NCI-H2227 treated with DMSO at 0.1 percent for 48 hours (cell line): ENCODE data around the gene HENMT1.

Experiments
- DNase-seq: peaks from one replicate; lab custom pipeline; 2025; lab: John Stamatoyannopoulos, UW

HENMT1 gene

DNA sequence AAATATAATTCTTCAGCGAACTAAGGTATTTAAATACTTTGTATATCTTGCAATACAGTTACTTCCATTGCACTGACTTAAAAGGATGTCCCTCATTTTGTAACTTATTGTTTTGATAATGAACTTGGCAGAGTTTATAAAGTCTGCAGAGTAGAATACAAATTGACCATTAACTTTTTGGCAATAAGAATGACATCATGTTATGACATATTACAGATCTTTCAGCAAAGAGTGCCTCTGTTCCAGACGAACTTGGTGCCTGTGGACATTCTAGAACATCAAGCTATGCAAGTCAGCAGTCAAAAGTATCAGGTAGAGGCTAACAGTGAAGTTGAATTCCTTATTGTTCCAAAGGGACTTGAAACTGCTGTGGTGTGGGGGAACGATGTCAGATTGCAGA is 32.9 kb downstream of the HENMT1 start:
- DNase-seq: no peak

- DNase-seq: peak; percentile 94
Measured at GRCh38 chr1:108627256-108627655, 33.6 kb downstream of the HENMT1 start.

DNA sequence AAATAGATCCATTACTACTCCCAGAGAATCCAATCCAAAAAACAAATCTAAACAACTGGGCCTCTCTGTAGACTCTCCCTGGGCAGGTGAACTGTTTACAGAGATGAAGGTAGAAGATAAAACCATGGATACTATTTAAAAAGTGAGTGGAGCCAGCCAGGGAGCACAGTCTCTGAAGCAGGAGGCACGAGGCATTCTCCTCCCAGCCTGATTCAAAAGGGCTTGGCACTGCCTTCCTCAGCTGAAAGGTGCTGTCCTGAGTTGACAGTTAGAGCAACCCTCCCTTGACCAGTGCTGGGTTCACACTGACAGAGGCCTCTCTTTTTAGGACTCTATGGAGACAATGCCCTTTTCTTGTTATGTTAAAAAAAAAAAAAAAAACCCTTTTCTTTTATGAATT is 36.8 kb downstream of the HENMT1 start:
- DNase-seq: no peak

- no peak for DNase-seq
Measured at GRCh38 chr1:108617724-108618056, 43.2 kb downstream of the HENMT1 start.

- DNase-seq: peak; percentile 30
Measured at GRCh38 chr1:108617008-108617723, 43.7 kb downstream of the HENMT1 start.

GRCh38 chr1:108615544-108615943 is 45.3 kb downstream of the HENMT1 start:
- DNase-seq: no peak

GRCh38 chr1:108612496-108612895 is 48.4 kb downstream of the HENMT1 start:
- no peak for DNase-seq

- no peak for DNase-seq
Measured at GRCh38 chr1:108611984-108612383, 48.9 kb downstream of the HENMT1 start.

- DNase-seq: peak; percentile 82
Measured at GRCh38 chr1:108610073-108610472, 50.8 kb downstream of the HENMT1 start.

GRCh38 chr1:108609483-108610049 is 51.3 kb downstream of the HENMT1 start:
- DNase-seq: peak; percentile 82

GRCh38 chr1:108606478-108606877 is 54.4 kb downstream of the HENMT1 start:
- no peak for DNase-seq

DNA sequence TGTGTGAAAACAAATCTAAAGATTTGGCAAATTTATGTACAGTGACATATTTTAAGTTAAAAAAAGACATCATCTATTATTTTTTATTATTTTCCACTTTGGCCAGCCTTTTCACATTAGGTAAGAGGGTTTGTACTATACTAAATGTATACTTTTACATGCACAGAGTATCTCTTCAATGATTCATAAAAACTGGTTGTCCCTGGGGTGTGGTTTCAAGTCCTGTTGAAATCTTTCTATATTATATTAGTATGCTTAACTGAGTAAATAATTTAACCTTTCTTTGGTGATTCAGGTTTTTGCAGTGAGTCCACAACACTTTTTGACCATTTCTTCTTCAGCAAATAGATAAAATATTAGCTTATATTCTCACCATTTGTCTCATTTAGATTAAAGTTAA is 55.3 kb downstream of the HENMT1 start:
- DNase-seq: no peak

- DNase-seq: no peak
Measured at GRCh38 chr1:108601708-108602410, 59.0 kb downstream of the HENMT1 start.

GRCh38 chr1:108600504-108600903 is 60.4 kb downstream of the HENMT1 start:
- DNase-seq: no peak

- DNase-seq: no peak
Measured at GRCh38 chr1:108598340-108598739, 62.6 kb downstream of the HENMT1 start.
